NCI-H2081 (cell line): ENCODE measurements around the gene NAA40.

Experiments
- DNase-seq, 2 experiments: peaks; one replicate each; lab custom pipeline; 2025; lab: John Stamatoyannopoulos, UW

The NAA40 gene

GRCh38 chr11:63938479-63939396, at the start of gene NAA40:
Gene NAA40, plus strand, starts transcription at chr11:63939002. Its CDS starts 95 bp downstream, at chr11:63939097.
- peak; percentile 95 to 96 for DNase-seq

GRCh38 chr11:63889344-63889743, 49.5 kb upstream of the NAA40 start:
- DNase-seq = no peak

GRCh38 chr11:63890368-63890767, 48.4 kb upstream of the NAA40 start:
- DNase-seq = no peak

GRCh38 chr11:63892228-63892627, 46.6 kb upstream of the NAA40 start:
- DNase-seq = no peak

- no peak for DNase-seq
Observed at GRCh38 chr11:63893355-63893754, 45.4 kb upstream of the NAA40 start.

DNA sequence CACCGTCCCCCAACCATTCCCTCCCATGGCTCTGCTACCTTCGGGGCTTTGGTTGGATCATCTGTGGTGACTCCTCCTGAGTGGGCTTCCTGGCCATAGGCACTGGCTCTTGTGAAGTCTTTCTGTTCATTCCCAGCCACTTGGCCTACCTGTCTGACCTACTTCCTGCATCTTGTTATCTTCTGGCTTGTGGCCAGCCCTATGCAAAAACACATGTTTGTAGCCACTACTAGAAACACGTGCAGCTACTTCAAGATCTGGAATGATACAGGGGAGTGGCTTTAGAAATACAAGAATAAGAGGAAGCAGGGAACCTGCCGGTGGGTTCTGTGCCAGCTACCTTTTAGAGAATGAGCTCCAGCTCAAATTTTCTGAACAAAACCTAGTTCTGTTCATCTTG, 42.7 kb upstream of the NAA40 start:
- DNase-seq = no peak

GRCh38 chr11:63897459-63898146, 41.2 kb upstream of the NAA40 start:
- no peak for DNase-seq

DNA sequence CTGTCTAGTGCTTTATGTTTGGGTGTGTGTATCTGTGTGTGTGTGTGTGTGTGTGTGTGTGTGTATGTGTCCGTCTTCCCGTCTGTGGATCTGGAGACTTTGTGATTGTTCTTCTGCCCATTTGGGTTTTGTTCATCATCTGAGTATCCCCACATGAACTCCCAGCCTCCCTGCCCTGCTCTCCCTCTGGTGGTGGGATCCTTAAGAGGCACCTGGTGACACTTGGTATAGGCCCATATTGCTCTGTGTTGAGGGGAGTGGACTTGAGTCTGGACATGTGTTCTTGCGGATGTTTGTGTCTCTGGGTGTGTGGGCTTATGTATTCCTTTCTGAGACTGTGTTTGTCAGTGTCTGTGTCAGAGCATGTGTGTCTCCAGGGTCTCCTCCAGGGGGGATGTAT, 37.1 kb upstream of the NAA40 start:
- no peak for DNase-seq

DNA sequence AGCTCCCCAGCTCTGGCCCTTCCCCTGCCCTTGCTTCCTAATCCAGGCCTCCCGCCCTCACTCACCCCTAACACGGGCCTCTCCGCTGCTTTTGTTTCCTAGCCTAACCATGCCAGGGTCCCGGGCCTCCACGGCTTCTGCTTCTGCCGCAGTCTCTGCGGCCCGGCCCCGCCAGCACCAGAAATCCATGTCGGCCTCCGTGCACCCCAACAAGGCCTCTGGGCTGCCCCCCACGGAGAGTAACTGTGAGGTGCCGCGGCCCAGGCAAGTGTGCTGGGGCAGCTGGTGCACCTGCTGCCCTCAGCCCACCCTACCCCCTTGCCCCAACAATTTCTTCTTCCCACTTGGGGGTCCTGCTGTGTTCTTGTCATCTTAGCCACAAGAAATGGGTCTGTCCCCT, 34.9 kb upstream of the NAA40 start:
- no peak for DNase-seq

DNA sequence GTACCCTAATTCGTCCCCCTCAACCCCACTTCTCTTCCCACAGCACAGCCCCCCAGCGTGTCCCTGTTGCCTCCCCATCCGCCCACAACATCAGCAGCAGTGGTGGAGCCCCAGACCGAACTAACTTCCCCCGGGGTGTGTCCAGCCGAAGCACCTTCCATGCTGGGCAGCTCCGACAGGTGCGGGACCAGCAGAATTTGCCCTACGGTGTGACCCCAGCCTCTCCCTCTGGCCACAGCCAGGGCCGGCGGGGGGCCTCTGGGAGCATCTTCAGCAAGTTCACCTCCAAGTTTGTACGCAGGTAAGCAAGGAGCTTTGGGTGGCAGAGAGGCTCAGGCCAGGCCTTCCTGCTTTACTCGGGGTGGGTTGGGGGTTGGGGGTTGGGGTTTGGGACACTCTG, 34.1 kb upstream of the NAA40 start:
- DNase-seq = no peak

DNA sequence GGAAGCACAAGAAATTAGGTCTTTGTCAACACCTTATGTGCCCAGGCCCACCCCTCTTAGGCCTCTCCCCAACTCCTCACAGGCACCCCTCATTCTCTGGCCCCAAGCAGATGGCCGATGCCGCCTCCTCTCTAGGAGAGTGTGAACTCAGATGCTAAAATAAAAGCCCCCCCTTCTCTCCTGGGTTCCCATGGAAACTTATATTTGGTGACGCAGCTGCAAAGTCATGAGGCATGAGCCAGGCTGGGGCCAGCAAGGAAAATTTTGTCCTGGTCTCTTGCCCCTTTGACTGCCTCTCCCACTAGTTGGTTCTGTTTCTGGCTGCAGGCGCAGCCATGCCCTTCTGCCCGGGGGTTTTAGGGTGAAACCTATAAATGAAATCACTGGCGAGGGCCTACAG, 33.6 kb upstream of the NAA40 start:
- DNase-seq = no peak

DNA sequence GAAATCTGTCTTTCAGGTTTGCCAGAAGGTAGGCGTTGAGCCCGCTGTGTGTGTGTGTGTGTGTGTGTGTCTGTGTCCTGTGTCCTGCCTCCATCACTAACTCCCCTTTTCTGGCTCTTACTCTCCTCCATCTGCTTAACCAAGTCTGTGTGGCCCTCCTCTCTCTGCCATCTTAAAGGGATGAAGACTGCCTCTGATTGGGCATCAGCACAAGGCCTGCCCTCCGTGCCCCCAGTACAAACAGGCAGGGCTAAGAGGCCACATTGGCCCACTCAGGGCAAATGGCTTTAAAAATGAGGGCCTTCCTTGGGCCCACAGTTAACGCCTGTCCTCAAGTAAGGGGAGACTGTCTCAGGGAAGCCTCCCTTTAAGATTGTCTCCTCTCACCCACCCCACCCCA, 32.7 kb upstream of the NAA40 start:
- no peak for DNase-seq

GRCh38 chr11:63906585-63906984, 32.2 kb upstream of the NAA40 start:
- no peak for DNase-seq

- no peak for DNase-seq
Observed at GRCh38 chr11:63907063-63907462, 31.7 kb upstream of the NAA40 start.

DNA sequence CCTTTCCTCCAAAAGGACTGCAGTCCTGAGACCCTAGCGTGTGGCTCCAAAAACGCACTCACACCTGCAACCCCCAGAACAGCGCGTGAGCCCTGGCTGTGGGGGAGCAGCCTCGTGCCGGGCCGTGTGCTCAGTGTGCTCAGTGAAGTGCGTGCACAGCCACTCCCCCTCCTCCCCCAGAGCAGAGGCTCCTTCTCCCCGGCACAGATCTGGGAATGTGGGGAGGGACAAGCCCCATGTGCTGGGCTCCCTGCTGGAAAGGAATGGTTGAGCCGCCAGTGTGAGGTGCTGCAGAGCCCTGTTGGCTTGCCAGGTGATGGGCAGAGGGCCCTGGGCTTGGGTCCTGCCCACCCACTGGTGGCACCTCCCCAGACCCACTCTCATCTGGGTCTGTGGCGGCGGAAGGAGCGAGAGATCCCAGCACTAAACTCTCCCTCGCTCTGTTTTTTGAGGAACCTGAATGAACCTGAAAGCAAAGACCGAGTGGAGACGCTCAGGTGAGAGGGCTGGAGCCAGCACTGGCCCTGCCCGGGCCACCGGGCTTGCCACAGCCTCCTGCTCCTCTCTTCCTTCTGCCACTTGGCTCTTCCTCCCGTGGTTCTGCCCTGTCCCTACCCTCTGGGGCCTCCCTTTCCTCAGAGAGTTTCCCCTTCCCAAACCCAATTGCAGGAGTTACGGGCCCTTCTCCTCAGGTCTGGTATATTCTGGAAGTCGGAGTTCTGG, 30.8 kb upstream of the NAA40 start:
- no peak for DNase-seq

DNA sequence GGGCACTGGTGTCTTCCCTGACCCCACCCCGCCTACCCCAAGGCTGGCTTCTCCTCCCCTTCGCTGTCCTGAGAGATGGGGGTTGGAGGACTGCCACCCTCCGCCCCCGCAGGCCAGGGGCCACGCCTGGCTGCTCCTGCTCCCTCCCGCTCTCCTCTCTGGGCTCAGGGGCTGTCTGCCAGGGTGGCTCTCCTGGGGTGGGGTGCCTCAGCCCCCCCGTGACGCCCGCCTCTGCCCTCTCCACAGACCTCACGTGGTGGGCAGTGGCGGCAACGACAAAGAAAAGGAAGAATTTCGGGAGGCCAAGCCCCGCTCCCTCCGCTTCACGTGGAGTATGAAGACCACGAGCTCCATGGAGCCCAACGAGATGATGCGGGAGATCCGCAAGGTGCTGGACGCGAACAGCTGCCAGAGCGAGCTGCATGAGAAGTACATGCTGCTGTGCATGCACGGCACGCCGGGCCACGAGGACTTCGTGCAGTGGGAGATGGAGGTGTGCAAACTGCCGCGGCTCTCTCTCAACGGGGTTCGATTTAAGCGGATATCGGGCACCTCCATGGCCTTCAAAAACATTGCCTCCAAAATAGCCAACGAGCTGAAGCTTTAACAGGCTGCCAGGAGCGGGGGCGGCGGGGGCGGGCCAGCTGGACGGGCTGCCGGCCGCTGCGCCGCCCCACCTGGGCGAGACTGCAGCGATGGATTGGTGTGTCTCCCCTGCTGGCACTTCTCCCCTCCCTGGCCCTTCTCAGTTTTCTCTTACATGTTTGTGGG, 30.0 kb upstream of the NAA40 start:
- no peak for DNase-seq

DNA sequence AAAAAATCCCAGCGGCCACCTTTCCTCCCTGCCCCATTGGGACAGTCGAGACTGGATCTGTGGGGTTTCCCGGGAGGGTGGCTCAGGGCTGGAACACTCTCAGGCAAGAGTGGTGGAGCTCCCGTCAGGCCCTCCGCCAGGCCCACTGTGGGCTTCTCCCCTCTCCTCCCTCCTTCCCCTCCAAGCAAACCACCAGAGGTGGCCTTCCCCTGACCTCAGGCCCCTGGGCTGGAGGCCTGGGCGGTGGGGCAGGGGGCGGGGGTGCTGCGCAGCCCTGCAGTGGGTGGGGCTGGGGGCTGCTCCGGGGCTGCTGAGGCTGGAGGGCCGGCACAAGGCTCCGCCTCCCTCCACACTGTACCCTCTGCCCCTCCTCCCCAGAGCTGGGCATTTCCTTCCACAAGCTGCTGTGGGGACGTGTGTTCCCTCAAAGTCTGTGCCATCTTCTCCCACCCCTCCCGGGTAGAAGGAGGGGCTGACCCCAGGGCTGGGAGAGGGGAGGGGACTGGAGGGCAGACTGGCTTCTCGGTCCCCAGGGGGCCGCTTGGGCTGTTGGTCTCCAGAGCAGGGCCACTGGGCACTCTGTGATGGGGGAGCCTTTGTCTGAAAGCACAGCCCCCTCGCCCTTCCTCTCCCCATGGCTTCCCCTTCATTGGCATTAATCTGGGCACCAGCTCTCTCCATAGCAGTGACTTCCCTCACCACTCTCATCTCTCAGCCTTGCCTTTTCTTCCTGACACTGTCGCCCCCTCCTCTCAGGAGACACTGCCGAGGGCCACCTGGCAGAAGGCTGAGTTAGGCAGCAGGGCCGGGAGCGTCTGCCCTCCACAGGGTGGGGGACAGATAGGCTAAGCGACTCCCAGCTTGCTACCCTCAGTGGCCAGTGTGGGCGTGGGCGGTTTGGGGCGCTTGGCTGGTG, 29.0 kb upstream of the NAA40 start:
- no peak for DNase-seq

DNA sequence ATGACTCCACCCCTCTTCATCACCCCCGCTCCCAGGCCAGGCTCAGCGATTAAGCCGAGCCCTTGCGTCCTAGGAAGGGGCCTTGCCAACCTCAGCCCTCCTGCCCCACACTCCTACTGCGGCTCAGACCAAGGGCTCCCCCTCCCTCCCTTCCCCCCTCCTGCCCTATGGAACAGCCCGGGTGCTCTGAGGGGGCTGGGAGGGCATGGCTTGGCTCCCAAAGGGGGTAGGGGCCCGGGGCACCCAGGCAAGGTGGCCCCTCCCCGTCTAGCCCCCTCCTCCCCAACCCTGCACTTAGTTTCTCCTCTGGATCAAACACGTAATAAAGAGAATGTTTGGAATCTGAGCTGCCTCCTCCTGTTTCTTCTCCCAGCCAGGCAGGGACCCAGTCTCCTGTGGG, 28.1 kb upstream of the NAA40 start:
- DNase-seq = no peak

DNA sequence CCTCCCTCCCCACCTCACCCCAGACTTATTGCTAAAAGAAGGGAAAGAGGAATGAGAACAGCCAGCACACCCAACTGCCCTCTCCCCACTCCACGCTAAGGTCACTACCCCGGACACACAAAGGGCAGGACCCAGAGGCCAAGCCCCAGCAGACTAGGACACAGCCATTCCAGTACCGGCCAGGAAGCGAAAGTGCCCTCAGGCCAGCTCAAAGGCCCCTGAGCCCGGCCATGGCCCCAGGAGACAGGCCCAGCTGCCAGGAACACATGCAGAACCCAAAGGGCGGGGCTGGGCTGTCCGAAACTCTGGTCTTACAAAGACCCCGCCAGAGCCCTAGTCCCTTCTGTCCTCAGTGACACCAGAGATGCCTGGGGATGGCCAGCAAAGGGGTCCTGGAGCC, 27.4 kb upstream of the NAA40 start:
- no peak for DNase-seq

- no peak for DNase-seq
Observed at GRCh38 chr11:63911876-63912275, 26.9 kb upstream of the NAA40 start.

- DNase-seq = no peak
Observed at GRCh38 chr11:63912678-63913077, 26.1 kb upstream of the NAA40 start.
